Lower leg skin (tissue), 4 donors: ENCODE measurements around the gene UNC13B. TPM values are rescaled to one million over a fixed set of nuclear protein-coding genes. Genes with fewer than 3 reads are reported as not detected.
A peak's percentile ranks its signal among the peaks of the same experiment; 100 is the strongest.

Experiments
- DNase-seq, 2 donors: peaks; one replicate each; pipeline ENCODE4 v3.0.0-alpha.2; 2019; ENCODE audit warnings: low spot score in 2 of 2
- H3K4me3 ChIP-seq: fragments of 200-600 bp; sonication (generic); 2 replicates; pipeline ENCODE4 v1.5.1; 2017; ENCODE audit warnings: mild to moderate bottlenecking, low read depth; ENCODE audit not compliant: poor library complexity, severe bottlenecking
- POLR2A ChIP-seq, 2 donors: fragments of 450-650 bp; IDR thresholded peaks; one replicate each; pipeline ENCODE4 v1.6.1; 2016 to 2017; ENCODE audit warnings: antibody characterized with exemption in 2 of 2, mild to moderate bottlenecking in 1 of 2, moderate library complexity in 1 of 2
- WGBS, 2 donors: methylation state at CpG; one replicate each; pipeline ENCODE4 v1.1.5; 2018; 5-methylcytosine and 5-hydroxymethylcytosine counted together
- intact Hi-C: fragments of 100-400 bp; cut with DNase I; formaldehyde crosslinking; loops from one replicate; pipeline ENCODE4 v1.15.0; 2023; ENCODE audit warnings: low total_unique reads
- total RNA-seq, 4 donors: library from RNA; depleted of rRNA; stranded (reverse); fragments of >200 nt; gene quantifications; one replicate each; pipeline ENCODE4 v1.1.0, GENCODE V29; 2016
- TF ChIP-seq, protein P1 (sequence below), 3 donors: fragments of 450-650 bp; IDR thresholded peaks; one replicate each; pipeline ENCODE4 v1.5.1; 2016; ENCODE audit warnings: antibody characterized with exemption in 3 of 3, mild to moderate bottlenecking in 3 of 3, moderate library complexity in 2 of 3

Gene UNC13B
- total RNA-seq, 4 donors from 2014 or later: 11.9 to 29.0 (median 27.5) TPM

GRCh38 chr9:35340046-35340445 lies 178.2 kb downstream of the UNC13B start:
- no peak overlapping the region for H3K4me3 ChIP-seq
- DNase-seq: no peak
- 64 to 75% methylated on average over 1 of the region's 1 CpG for WGBS, 2 donors
- intact Hi-C loops: no loop called here
- TF ChIP-seq, protein P1, sequence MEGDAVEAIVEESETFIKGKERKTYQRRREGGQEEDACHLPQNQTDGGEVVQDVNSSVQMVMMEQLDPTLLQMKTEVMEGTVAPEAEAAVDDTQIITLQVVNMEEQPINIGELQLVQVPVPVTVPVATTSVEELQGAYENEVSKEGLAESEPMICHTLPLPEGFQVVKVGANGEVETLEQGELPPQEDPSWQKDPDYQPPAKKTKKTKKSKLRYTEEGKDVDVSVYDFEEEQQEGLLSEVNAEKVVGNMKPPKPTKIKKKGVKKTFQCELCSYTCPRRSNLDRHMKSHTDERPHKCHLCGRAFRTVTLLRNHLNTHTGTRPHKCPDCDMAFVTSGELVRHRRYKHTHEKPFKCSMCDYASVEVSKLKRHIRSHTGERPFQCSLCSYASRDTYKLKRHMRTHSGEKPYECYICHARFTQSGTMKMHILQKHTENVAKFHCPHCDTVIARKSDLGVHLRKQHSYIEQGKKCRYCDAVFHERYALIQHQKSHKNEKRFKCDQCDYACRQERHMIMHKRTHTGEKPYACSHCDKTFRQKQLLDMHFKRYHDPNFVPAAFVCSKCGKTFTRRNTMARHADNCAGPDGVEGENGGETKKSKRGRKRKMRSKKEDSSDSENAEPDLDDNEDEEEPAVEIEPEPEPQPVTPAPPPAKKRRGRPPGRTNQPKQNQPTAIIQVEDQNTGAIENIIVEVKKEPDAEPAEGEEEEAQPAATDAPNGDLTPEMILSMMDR (IDR thresholded peaks at IDR 0.05): no peak
- no peak for TF ChIP-seq POLR2A (IDR thresholded peaks at IDR 0.05)

DNA sequence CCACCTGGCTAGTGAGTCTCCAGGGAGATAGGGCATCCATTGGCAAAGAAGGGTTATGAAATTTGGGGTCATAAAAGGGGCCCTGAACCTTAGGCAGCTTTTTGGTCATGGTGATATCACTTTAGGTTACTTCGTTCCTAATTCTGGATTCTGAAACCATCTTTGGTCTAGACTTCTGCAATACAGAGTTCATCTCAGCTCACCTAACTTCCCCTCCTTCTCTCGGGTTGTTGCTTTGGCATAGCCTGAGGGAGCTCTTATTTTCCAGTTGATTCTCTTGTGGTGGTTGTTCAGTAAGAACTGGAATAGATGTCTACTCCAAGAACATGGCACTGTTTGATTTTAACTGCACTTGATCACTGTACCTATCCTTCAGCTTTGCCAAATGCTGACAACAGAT lies 179.2 kb downstream of the UNC13B start:
- WGBS, 2 donors: 54 to 63% methylated on average over 2 of the region's 2 CpGs
- no peak for DNase-seq
- H3K4me3 ChIP-seq: no peak overlapping the region
- intact Hi-C loops: no loop called here
- TF ChIP-seq, protein P1 (IDR thresholded peaks at IDR 0.05): no peak
- TF ChIP-seq POLR2A (IDR thresholded peaks at IDR 0.05): no peak

GRCh38 chr9:35341585-35341984 lies 179.8 kb downstream of the UNC13B start:
- 1 to 3% methylated on average over 5 of the region's 5 CpGs for WGBS, 2 donors
- intact Hi-C loops: no loop called here
- TF ChIP-seq POLR2A (IDR thresholded peaks at IDR 0.05): no peak
- TF ChIP-seq, protein P1 (IDR thresholded peaks at IDR 0.05): no peak
- DNase-seq: peak in 1 of 2 donors; percentile 47
- H3K4me3 ChIP-seq: no peak overlapping the region

DNA sequence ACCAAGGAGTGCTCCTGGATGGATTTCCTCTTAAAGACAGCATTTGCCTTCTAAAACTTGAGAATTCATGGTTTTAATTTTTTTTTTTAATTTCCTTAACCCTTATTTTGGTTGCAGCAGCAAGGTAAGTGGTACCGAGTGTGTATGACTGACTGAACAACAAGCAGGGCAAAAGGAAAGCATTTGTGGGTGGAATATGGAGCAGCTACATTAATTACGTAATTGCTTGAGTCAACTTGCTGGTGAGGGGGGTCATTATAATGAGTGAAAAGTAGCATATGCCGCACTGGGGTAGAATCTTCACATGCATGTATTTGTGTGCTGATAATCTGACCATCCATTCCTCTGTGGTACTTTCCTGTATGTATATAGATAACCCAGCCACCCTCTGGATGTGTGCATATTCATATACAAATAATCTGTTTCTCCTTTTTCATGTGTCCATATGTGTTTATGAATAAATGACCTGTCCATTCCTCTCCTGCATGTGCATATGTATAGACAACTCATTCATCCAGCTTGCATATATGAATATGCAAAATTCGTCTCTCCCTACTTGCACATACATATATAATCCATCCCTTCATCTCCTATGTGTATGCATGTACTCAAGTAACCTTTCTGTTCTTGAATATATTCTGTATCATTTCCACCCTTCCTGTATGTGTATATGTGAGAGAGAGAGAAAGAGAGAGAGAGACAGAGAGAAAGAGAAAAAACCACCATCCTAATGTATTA lies 180.6 kb downstream of the UNC13B start:
- TF ChIP-seq POLR2A (IDR thresholded peaks at IDR 0.05): no peak
- TF ChIP-seq, protein P1 (IDR thresholded peaks at IDR 0.05): no peak
- WGBS, 2 donors: 38% methylated on average over 4 of the region's 4 CpGs
- intact Hi-C loops: no loop called here
- no peak overlapping the region for H3K4me3 ChIP-seq
- no peak for DNase-seq

- intact Hi-C loops: no loop called here
- 90 to 91% methylated on average over 5 of the region's 5 CpGs for WGBS, 2 donors
- no peak overlapping the region for H3K4me3 ChIP-seq
- TF ChIP-seq, protein P1 (IDR thresholded peaks at IDR 0.05): no peak
- no peak for TF ChIP-seq POLR2A (IDR thresholded peaks at IDR 0.05)
- DNase-seq: no peak
These were observed 186.3 kb downstream of the UNC13B start for GRCh38 chr9:35348109-35348508.
